Fibroblast of lung (primary cell): ENCODE results near the gene AGBL3. TPM values are rescaled to one million over a fixed set of nuclear protein-coding genes. Genes with fewer than 3 reads are reported as not detected.

Experiments
- DNase-seq, 2 donors: peaks; one replicate each; pipeline versions ENCODE4 v3.0.0 to v3.0.0-alpha.2; 2010; ENCODE audit warnings: low read depth in 2 of 2
- H2AFZ ChIP-seq: 2 replicates; pipeline ENCODE4 v1.5.1; 2012; ENCODE audit warnings: low read length, control low read depth, inconsistent platforms
- H3K27ac ChIP-seq: 2 replicates; pipeline ENCODE4 v1.5.1; 2011; ENCODE audit warnings: low read length, control low read depth; ENCODE audit not compliant: insufficient read depth
- H3K27me3 ChIP-seq: 2 replicates; pipeline ENCODE4 v1.5.1; 2011; ENCODE audit warnings: mild to moderate bottlenecking, low read length; ENCODE audit not compliant: control insufficient read depth, insufficient read depth
- H3K36me3 ChIP-seq: 2 replicates; pipeline ENCODE4 v1.5.1; 2011; ENCODE audit warnings: low read length; ENCODE audit not compliant: control insufficient read depth, insufficient read depth
- H3K4me1 ChIP-seq: 2 replicates; pipeline ENCODE4 v1.5.1; 2011; ENCODE audit warnings: low read length; ENCODE audit not compliant: control insufficient read depth, insufficient read depth; ENCODE audit errors: extremely low read depth
- H3K4me2 ChIP-seq: 2 replicates; pipeline ENCODE4 v1.5.1; 2011; ENCODE audit warnings: low read length, control low read depth; ENCODE audit not compliant: insufficient read depth; ENCODE audit errors: extremely low read depth
- H3K4me3 ChIP-seq, 4 experiments: fragments of 200-600 bp in 1 of 4; sonication (generic) in 1 of 4; replicated peaks in 1 of 4; 2 replicates each; pipeline ENCODE4 v1.5.1; 2011 to 2016; ENCODE audit warnings: low read length in 4 of 4, low read depth in 3 of 4, mild to moderate bottlenecking in 3 of 4, control low read depth in 2 of 4, inconsistent platforms in 1 of 4, mixed read lengths in 1 of 4; ENCODE audit not compliant: insufficient read depth in 1 of 4; ENCODE audit errors: control extremely low read depth in 1 of 4
- H3K79me2 ChIP-seq: 2 replicates; pipeline ENCODE4 v1.5.1; 2012; ENCODE audit warnings: mild to moderate bottlenecking, low read length, inconsistent platforms; ENCODE audit not compliant: control insufficient read depth, insufficient read depth
- H3K9ac ChIP-seq: 2 replicates; pipeline ENCODE4 v1.5.1; 2011; ENCODE audit warnings: mild to moderate bottlenecking, low read length, control low read depth; ENCODE audit not compliant: insufficient read depth
- H3K9me3 ChIP-seq: 2 replicates; pipeline ENCODE4 v1.5.1; 2012; ENCODE audit warnings: low read depth, low read length; ENCODE audit not compliant: control insufficient read depth, insufficient read depth
- H4K20me1 ChIP-seq: 2 replicates; pipeline ENCODE4 v1.5.1; 2011; ENCODE audit warnings: low read length; ENCODE audit not compliant: control insufficient read depth, insufficient read depth; ENCODE audit errors: extremely low read depth
- EZH2 ChIP-seq: IDR thresholded peaks from 2 replicates; pipeline ENCODE4 v1.5.1; 2012; ENCODE audit warnings: low read length, control low read depth, mild to moderate bottlenecking; ENCODE audit errors: missing control alignments
- polyA plus RNA-seq, 2 donors: library from polyadenylated mRNA; depleted of rRNA in 1 of 2; stranded (reverse) in 1 of 2; unstranded in 1 of 2; fragments of >200 nt; gene quantifications; 2 replicates each; pipeline ENCODE4 v1.2.1, GENCODE V29; 2011 to 2012; ENCODE audit warnings: missing spikeins in 1 of 2
- total RNA-seq: library from RNA; depleted of rRNA; stranded (reverse); fragments of >200 nt; gene quantifications from 2 replicates; pipeline ENCODE4 v1.2.1, GENCODE V29; 2014
- TF ChIP-seq, protein P1 (sequence below), 2 donors: IDR thresholded peaks in 1 of 2; conservative IDR thresholded peaks in 1 of 2; 1 replicate in 1 of 2; 2 replicates in 1 of 2; pipeline ENCODE4 v1.5.1; 2011 to 2012; ENCODE audit warnings: low read length in 2 of 2, control low read depth in 1 of 2, inconsistent platforms in 1 of 2, low read depth in 1 of 2, mild to moderate bottlenecking in 1 of 2

AGBL3 gene
- total and polyA plus RNA-seq, 2 donors (not counting 1 experiment from before 2014, with no cell fraction given): 0.56 to 1.3 TPM

DNA sequence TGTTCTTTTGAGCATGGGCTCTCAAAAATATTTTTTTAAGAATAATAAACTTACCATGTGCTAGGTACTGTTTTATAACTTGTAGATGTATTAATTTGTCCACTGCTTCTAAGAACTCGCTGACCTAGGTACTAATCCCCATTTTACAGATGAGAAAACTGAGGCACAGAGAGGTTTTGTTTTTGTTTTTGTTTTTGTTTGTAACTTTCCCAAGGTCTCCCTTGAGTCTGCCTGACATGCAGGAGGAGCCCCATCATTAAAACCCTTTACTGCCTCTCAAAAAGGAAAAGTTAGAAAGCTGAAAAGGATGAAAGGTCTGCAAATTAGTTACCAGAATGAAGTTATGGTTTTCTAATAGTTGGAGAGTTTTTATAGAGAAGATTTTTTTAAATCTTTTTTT lies 38.5 kb upstream of the AGBL3 start:
- DNase-seq: no peak
- no peak overlapping the region for H3K27ac ChIP-seq
- no peak overlapping the region for H3K4me3 ChIP-seq
- no peaks in the 10 kb centered on the region for H3K79me2 ChIP-seq
- no peaks in the 10 kb centered on the region for H3K27me3 ChIP-seq
- peaks cover 6% of the 10 kb centered on the region for H3K36me3 ChIP-seq
- no peak for TF ChIP-seq EZH2
- TF ChIP-seq, protein P1, sequence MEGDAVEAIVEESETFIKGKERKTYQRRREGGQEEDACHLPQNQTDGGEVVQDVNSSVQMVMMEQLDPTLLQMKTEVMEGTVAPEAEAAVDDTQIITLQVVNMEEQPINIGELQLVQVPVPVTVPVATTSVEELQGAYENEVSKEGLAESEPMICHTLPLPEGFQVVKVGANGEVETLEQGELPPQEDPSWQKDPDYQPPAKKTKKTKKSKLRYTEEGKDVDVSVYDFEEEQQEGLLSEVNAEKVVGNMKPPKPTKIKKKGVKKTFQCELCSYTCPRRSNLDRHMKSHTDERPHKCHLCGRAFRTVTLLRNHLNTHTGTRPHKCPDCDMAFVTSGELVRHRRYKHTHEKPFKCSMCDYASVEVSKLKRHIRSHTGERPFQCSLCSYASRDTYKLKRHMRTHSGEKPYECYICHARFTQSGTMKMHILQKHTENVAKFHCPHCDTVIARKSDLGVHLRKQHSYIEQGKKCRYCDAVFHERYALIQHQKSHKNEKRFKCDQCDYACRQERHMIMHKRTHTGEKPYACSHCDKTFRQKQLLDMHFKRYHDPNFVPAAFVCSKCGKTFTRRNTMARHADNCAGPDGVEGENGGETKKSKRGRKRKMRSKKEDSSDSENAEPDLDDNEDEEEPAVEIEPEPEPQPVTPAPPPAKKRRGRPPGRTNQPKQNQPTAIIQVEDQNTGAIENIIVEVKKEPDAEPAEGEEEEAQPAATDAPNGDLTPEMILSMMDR (conservative IDR thresholded peaks at IDR 0.05 in 1 of 2, IDR thresholded peaks at IDR 0.05 in 1 of 2; ENCODE audit: low read depth in 1 of 2, low read length in 2 of 2): no peak
- H3K4me1 ChIP-seq: peaks cover 4% of the 10 kb centered on the region
- no peak overlapping the region for H2AFZ ChIP-seq
- no peaks in the 10 kb centered on the region for H4K20me1 ChIP-seq
- no peaks in the 10 kb centered on the region for H3K9me3 ChIP-seq
- no peak overlapping the region for H3K4me2 ChIP-seq
- H3K9ac ChIP-seq: no peak overlapping the region

DNA sequence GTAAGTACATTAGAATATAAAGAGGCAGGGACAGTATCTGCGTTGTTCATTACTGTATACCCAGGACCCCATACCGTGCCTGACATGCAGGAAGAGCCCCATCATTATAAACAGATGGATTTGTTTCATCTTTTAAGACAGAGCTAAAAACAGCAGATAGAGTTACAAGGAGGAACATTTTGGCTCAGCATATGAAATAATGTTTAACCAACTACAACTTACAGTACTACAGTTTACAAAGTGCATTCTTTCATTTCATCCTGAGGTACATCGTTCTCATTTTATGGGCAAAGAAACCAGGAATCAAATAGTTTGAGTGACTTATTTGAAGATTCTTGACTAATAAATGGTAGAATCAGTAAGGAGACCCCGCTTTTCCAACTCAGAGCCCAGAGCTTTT lies 38.1 kb upstream of the AGBL3 start:
- Histone ChIP-seq H3K9ac (no peak overlapping the region), H3K27ac (no peak overlapping the region)

DNA sequence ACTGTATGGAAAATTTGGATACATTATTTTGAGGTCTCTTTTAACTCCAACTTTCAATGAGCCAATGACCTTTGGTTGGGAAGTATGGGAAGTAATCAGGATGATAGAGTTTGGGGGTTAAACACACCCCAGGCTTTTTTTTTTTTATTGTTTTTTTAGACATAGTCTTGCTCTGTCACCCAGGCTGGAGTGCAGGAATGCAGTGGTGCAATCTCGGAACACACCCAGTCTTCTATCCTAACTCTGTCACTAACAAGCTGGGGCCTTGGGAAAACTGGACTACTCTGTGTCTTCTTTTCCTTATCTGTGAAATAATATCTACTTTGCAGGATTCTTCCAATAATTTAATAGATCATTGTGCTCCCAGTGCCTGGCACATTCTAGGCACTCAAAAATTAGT lies 37.6 kb upstream of the AGBL3 start:
- H3K4me1 ChIP-seq: peaks cover 4% of the 10 kb centered on the region
- no peak overlapping the region for H3K4me3 ChIP-seq
- H3K27ac ChIP-seq: no peak overlapping the region
- H3K9me3 ChIP-seq: no peaks in the 10 kb centered on the region
- no peak overlapping the region for H3K9ac ChIP-seq
- no peak overlapping the region for H3K4me2 ChIP-seq
- H2AFZ ChIP-seq: no peak overlapping the region
- H3K36me3 ChIP-seq: peaks cover 6% of the 10 kb centered on the region
- DNase-seq: peak in 1 of 2 donors; percentile 36
- H4K20me1 ChIP-seq: no peaks in the 10 kb centered on the region
- no peaks in the 10 kb centered on the region for H3K79me2 ChIP-seq
- no peaks in the 10 kb centered on the region for H3K27me3 ChIP-seq
- no peak for TF ChIP-seq EZH2
- TF ChIP-seq, protein P1 (conservative IDR thresholded peaks at IDR 0.05 in 1 of 2, IDR thresholded peaks at IDR 0.05 in 1 of 2; ENCODE audit: low read depth in 1 of 2, low read length in 2 of 2): no peak

More for the DNA sequence above, 38.1 kb upstream of the AGBL3 start:
- Histone ChIP-seq H3K4me1 (peaks cover 4% of the 10 kb centered on the region), H4K20me1 (no peaks in the 10 kb centered on the region), H3K36me3 (peaks cover 6% of the 10 kb centered on the region), H3K79me2 (no peaks in the 10 kb centered on the region), H3K4me3 (no peak overlapping the region), H3K27me3 (no peaks in the 10 kb centered on the region), H2AFZ (no peak overlapping the region), H3K4me2 (no peak overlapping the region), H3K9me3 (no peaks in the 10 kb centered on the region)
- TF ChIP-seq EZH2: no peak
- TF ChIP-seq, protein P1 (conservative IDR thresholded peaks at IDR 0.05 in 1 of 2, IDR thresholded peaks at IDR 0.05 in 1 of 2; ENCODE audit: low read depth in 1 of 2, low read length in 2 of 2): no peak
- no peak for DNase-seq
